HG03460 (cell line): ENCODE results near the gene TKTL1.
"Not testable (repeated sequence)": the region's sequence is repeated elsewhere in the genome, so short reads cannot be mapped to it uniquely, and the experiment has no call there.

Source experiments
- ATAC-seq: cut with Tn5 transposase; IDR thresholded peaks from one replicate; pipeline ENCODE4 v1.9.1; 2021; ENCODE audit not compliant: unreplicated experiment

The TKTL1 gene, protein sequence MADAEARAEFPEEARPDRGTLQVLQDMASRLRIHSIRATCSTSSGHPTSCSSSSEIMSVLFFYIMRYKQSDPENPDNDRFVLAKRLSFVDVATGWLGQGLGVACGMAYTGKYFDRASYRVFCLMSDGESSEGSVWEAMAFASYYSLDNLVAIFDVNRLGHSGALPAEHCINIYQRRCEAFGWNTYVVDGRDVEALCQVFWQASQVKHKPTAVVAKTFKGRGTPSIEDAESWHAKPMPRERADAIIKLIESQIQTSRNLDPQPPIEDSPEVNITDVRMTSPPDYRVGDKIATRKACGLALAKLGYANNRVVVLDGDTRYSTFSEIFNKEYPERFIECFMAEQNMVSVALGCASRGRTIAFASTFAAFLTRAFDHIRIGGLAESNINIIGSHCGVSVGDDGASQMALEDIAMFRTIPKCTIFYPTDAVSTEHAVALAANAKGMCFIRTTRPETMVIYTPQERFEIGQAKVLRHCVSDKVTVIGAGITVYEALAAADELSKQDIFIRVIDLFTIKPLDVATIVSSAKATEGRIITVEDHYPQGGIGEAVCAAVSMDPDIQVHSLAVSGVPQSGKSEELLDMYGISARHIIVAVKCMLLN

GRCh38 chrX:154295664-154296310 is at the start of gene TKTL1:
TKTL1 (plus strand) TSS chrX:154295795; CDS start chrX:154295860, 65 bp downstream.
- no peak for ATAC-seq

GRCh38 chrX:154247377-154248045 is 48.1 kb upstream of the TKTL1 start:
- peak; percentile 57 for ATAC-seq

- ATAC-seq = not testable (repeated sequence)
Observed at GRCh38 chrX:154248076-154248475, 47.5 kb upstream of the TKTL1 start.

DNA sequence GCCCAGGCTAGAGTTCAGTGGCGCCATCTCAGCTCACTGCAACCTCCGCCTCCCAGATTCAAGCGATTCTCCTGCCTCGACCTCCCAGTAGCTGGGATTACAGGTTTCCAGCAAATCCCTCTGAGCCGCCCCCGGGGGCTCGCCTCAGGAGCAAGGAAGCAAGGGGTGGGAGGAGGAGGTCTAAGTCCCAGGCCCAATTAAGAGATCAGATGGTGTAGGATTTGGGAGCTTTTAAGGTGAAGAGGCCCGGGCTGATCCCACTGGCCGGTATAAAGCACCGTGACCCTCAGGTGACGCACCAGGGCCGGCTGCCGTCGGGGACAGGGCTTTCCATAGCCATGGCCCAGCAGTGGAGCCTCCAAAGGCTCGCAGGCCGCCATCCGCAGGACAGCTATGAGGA is 38.3 kb upstream of the TKTL1 start, which contains the start of gene OPN1MW3:
OPN1MW3 (plus strand) TSS at position 301 of the 400 bp plus-strand sequence; CDS start at position 339, 38 bp downstream.
- not testable (repeated sequence) for ATAC-seq

- ATAC-seq = not testable (repeated sequence)
Observed at GRCh38 chrX:154258711-154259110, 36.9 kb upstream of the TKTL1 start.

- not testable (repeated sequence) for ATAC-seq
Observed at GRCh38 chrX:154263072-154263471, 32.5 kb upstream of the TKTL1 start.

DNA sequence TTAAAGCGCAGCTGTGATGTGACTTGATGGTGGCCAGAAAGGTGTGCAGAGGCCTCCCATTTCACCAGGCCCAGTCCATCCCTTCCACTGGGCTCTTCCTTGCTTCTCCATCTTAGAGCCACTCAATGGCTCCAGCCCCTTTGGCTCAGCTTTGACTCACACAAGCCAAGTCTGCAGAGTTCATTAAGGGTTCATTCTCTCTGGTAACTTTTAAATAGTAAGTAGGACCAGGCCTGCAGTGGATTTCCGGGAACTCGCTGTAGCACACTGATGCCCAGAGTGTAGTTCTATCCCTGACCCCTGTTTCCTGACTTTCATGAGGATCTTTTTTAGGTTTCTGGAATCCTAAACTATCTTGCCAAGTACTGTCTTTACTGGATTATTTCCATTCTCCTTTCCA is 26.4 kb upstream of the TKTL1 start:
- ATAC-seq = not testable (repeated sequence)

- ATAC-seq = peak; percentile 74
Observed at GRCh38 chrX:154284489-154285338, 10.9 kb upstream of the TKTL1 start.

DNA sequence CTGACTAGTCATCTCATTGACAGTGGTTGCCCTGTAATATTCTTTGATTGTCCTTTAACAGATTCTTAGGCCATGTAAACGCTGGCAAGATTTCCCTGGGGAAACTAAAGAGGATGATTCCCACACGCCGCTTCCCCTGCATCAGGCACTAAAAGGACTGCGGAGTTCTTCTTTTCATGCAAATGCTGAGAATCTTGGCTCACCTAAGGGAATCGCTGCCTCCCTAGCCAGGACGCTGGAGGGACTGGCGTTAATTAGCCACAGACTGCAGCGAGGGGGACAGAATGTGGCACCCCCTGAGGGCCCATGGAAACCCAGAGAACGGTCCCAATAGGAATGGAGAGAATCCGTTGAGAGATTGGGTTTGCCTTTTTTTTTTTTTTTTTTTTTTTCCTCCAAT is 9.2 kb upstream of the TKTL1 start:
- not testable (repeated sequence) for ATAC-seq

GRCh38 chrX:154294791-154295574 is 612 bp upstream of the TKTL1 start, which contains the start of gene TEX28:
TEX28 (minus strand) TSS chrX:154295124; CDS start chrX:154292117, 3,007 bp downstream.
- no peak for ATAC-seq

GRCh38 chrX:154296731-154297130 is 1.1 kb downstream of the TKTL1 start:
- no peak for ATAC-seq

DNA sequence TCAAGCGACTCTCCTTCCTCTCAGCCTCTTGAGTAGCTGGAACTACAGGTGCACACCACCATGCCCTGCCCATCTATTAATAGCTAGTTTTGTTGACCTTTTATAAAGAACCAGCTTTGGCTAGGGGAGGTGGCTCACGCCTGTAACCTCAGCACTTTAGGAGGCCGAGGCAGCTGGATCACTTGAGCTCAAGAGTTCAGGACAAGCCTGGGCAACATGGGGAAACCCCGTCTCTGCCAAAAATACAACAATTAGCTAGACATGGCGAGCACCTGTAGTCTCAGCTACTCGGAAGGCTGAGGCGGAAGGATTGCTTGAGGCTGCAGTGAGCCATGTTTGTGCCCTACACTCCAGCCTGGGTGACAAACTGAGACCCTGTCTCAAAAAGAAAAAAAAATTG is 2.7 kb downstream of the TKTL1 start:
- no peak for ATAC-seq

- no peak for ATAC-seq
Observed at GRCh38 chrX:154300816-154301215, 5.2 kb downstream of the TKTL1 start.

- ATAC-seq = not testable (repeated sequence)
Observed at GRCh38 chrX:154302998-154303397, 7.4 kb downstream of the TKTL1 start.

DNA sequence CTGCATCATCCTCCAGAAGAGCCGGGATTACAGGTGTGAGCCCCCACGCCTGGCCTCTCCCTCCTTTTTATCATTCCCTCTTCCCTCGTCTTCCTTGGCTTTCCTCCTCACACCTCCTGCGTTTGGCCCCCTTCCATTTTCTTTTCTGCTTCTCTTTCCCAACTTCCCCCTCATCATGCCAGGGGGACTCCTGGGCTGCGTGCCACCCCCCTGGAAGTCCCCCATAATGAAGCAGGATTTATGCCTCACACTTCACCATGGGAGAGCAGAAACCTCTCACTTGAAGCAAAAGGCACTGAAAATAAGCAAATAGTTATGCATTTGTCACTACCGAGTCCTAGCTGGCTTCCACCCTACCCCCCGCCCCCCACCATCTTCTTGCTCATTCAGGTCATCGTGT is 7.9 kb downstream of the TKTL1 start:
- ATAC-seq = no peak

- ATAC-seq = no peak
Observed at GRCh38 chrX:154304846-154305245, 9.3 kb downstream of the TKTL1 start.

- ATAC-seq = no peak
Observed at GRCh38 chrX:154305541-154306205, 10.1 kb downstream of the TKTL1 start.

DNA sequence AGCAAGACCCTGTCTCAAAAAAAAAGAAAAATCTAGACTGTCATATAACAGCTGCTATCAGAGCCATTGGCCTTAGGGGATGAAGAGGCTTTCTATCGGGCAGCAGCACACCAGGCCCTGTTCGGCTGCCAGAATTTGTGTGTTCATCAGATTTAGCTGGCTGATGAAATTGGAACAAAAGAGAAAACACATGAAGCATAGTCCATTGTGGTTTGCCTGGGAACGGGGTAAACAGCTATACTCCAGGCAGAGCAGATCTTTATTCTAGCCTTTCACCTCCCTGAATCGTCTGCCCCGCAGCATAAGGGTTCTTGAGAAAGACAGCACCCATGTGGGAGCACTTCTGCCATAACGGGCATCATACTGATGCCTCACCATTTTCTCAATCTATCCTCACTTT is 11.6 kb downstream of the TKTL1 start:
- no peak for ATAC-seq
